H9 (cell line): ENCODE data around the gene SETD7. TPM values are rescaled to one million over a fixed set of nuclear protein-coding genes. Genes with fewer than 3 reads are reported as not detected.
A peak's percentile ranks its signal among the peaks of the same experiment; 100 is the strongest.

Experiments used
- DNase-seq: peaks from one replicate; pipeline ENCODE4 v3.0.0-alpha.2; 2017
- H2AFZ ChIP-seq: one replicate; pipeline ENCODE4 v1.6.1; 2013; ENCODE audit warnings: mild to moderate bottlenecking, low read length, control low read depth, moderate library complexity
- H2AK5ac ChIP-seq: 2 replicates; pipeline ENCODE4 v1.6.1; 2013; ENCODE audit warnings: low read length, control low read depth, mixed read lengths; ENCODE audit not compliant: insufficient read length
- H2BK120ac ChIP-seq: one replicate; pipeline ENCODE4 v1.6.1; 2013; ENCODE audit warnings: low read depth, mild to moderate bottlenecking, low read length, control low read depth, inconsistent platforms; ENCODE audit not compliant: poor library complexity, severe bottlenecking
- H2BK12ac ChIP-seq: 2 replicates; pipeline ENCODE4 v1.6.1; 2013; ENCODE audit warnings: low read length, control low read depth, mixed read lengths, low read depth; ENCODE audit not compliant: insufficient read length
- H2BK15ac ChIP-seq: 2 replicates; pipeline ENCODE4 v1.6.1; 2013; ENCODE audit warnings: low read depth, low read length, control low read depth
- H2BK20ac ChIP-seq: one replicate; pipeline ENCODE4 v1.6.1; 2013; ENCODE audit warnings: low read depth, mild to moderate bottlenecking, low read length, control low read depth, inconsistent platforms; ENCODE audit not compliant: poor library complexity, severe bottlenecking
- H2BK5ac ChIP-seq: 2 replicates; pipeline ENCODE4 v1.6.1; 2013; ENCODE audit warnings: low read length, control low read depth, mixed read lengths; ENCODE audit not compliant: insufficient read length
- H3K14ac ChIP-seq: 2 replicates; pipeline ENCODE4 v1.6.1; 2013; ENCODE audit warnings: low read length, control low read depth; ENCODE audit not compliant: insufficient read depth
- H3K18ac ChIP-seq: 2 replicates; pipeline ENCODE4 v1.6.1; 2013; ENCODE audit warnings: low read depth, mild to moderate bottlenecking, mixed read lengths, low read length, control low read depth; ENCODE audit not compliant: insufficient read length
- H3K23ac ChIP-seq: 2 replicates; pipeline ENCODE4 v1.6.1; 2013; ENCODE audit warnings: low read length, control low read depth, mixed read lengths, low read depth; ENCODE audit not compliant: insufficient read length
- H3K23me2 ChIP-seq: 2 replicates; pipeline ENCODE4 v1.6.1; 2013; ENCODE audit warnings: low read depth, mild to moderate bottlenecking, mixed read lengths, low read length, control low read depth; ENCODE audit not compliant: insufficient read length, poor library complexity, severe bottlenecking
- H3K27ac ChIP-seq: 2 replicates; pipeline ENCODE4 v1.5.1; 2013; ENCODE audit warnings: low read length, control low read depth, mixed read lengths, low read depth; ENCODE audit not compliant: insufficient read length
- H3K27me3 ChIP-seq: 2 replicates; pipeline ENCODE4 v1.6.1; 2013; ENCODE audit warnings: low read length, control low read depth, inconsistent platforms; ENCODE audit not compliant: insufficient read depth
- H3K4ac ChIP-seq: 2 replicates; pipeline ENCODE4 v1.6.1; 2013; ENCODE audit warnings: low read depth, mild to moderate bottlenecking, control low read depth, inconsistent platforms, low read length, moderate library complexity
- H3K4me1 ChIP-seq: 2 replicates; pipeline ENCODE4 v1.6.1; 2013; ENCODE audit warnings: low read length, control low read depth, inconsistent platforms; ENCODE audit not compliant: insufficient read depth
- H3K4me2 ChIP-seq: 2 replicates; pipeline ENCODE4 v1.6.1; 2013; ENCODE audit warnings: low read length, control low read depth, mixed read lengths; ENCODE audit not compliant: insufficient read length, insufficient read depth
- H3K56ac ChIP-seq: 2 replicates; pipeline ENCODE4 v1.6.1; 2013; ENCODE audit warnings: low read depth, mild to moderate bottlenecking, mixed read lengths, low read length, control low read depth; ENCODE audit not compliant: insufficient read length
- H3K79me1 ChIP-seq: 2 replicates; pipeline ENCODE4 v1.6.1; 2013; ENCODE audit warnings: low read depth, mild to moderate bottlenecking, moderate library complexity, low read length, control low read depth, inconsistent platforms; ENCODE audit not compliant: insufficient read depth, poor library complexity, severe bottlenecking
- H3K79me2 ChIP-seq: 2 replicates; pipeline ENCODE4 v1.6.1; 2013; ENCODE audit warnings: low read length, control low read depth, inconsistent platforms; ENCODE audit not compliant: insufficient read depth
- H3K9ac ChIP-seq: 2 replicates; pipeline ENCODE4 v1.6.1; 2013; ENCODE audit warnings: low read length, control low read depth, mixed read lengths; ENCODE audit not compliant: insufficient read length; ENCODE audit errors: extremely low read depth
- H3K9me3 ChIP-seq: one replicate; pipeline ENCODE4 v1.6.1; 2013; ENCODE audit warnings: low read depth, low read length, inconsistent platforms; ENCODE audit not compliant: control insufficient read depth
- H3T11ph ChIP-seq: one replicate; pipeline ENCODE4 v1.6.1; 2013; ENCODE audit warnings: mild to moderate bottlenecking, low read length, control low read depth, inconsistent platforms
- H4K20me1 ChIP-seq: one replicate; pipeline ENCODE4 v1.6.1; 2013; ENCODE audit not compliant: control insufficient read depth, insufficient read length, insufficient read depth
- H4K5ac ChIP-seq: 2 replicates; pipeline ENCODE4 v1.6.1; 2013; ENCODE audit warnings: low read depth, mild to moderate bottlenecking, mixed read lengths, low read length, control low read depth; ENCODE audit not compliant: insufficient read length
- H4K8ac ChIP-seq: replicated peaks from 2 replicates; pipeline ENCODE4 v1.6.1; 2013; ENCODE audit warnings: low read length, control low read depth, mixed read lengths, low read depth; ENCODE audit not compliant: insufficient read length
- H4K91ac ChIP-seq: 2 replicates; pipeline ENCODE4 v1.6.1; 2013; ENCODE audit warnings: low read depth, mild to moderate bottlenecking, moderate library complexity, mixed read lengths, low read length, control low read depth; ENCODE audit not compliant: insufficient read length
- H3K27ac Mint-ChIP-seq, 3 experiments: 2 replicates in 2 of 3; 3 replicates in 1 of 3; pipeline ENCODE4 v1.8.0; 2020 to 2021; ENCODE audit warnings: mixed read lengths in 3 of 3, mild to moderate bottlenecking in 1 of 3, moderate library complexity in 1 of 3
- H3K27me3 Mint-ChIP-seq: 2 replicates; pipeline ENCODE4 v1.8.0; 2021; ENCODE audit warnings: low read depth, mild to moderate bottlenecking, moderate library complexity, mixed read lengths
- H3K36me3 Mint-ChIP-seq, 3 experiments: 2 replicates in 2 of 3; 3 replicates in 1 of 3; pipeline ENCODE4 v1.8.0; 2020 to 2021; ENCODE audit warnings: low read depth in 3 of 3, mixed read lengths in 3 of 3; ENCODE audit not compliant: insufficient read depth in 1 of 3
- H3K4me1 Mint-ChIP-seq, 2 experiments: 2 replicates each; pipeline ENCODE4 v1.8.0; 2020; ENCODE audit warnings: mixed read lengths in 2 of 2
- H3K4me3 Mint-ChIP-seq, 2 experiments: 2 replicates in 1 of 2; 3 replicates in 1 of 2; pipeline ENCODE4 v1.8.0; 2020 to 2021; ENCODE audit warnings: mild to moderate bottlenecking in 2 of 2, mixed read lengths in 2 of 2, moderate library complexity in 1 of 2
- H3K9me3 Mint-ChIP-seq, 2 experiments: 2 replicates in 1 of 2; 3 replicates in 1 of 2; pipeline ENCODE4 v1.8.0; 2020; ENCODE audit warnings: mild to moderate bottlenecking in 2 of 2, mixed read lengths in 2 of 2, moderate library complexity in 1 of 2
- WGBS: extraction: QIAGEN DNeasy Blood & Tissue Kit; methylation state at CpG from one replicate; pipeline ENCODE4 v1.1.7; 2013; ENCODE audit warnings: missing lambda C conversion rate, low lambda C conversion rate, mixed read lengths; ENCODE audit not compliant: insufficient read length; ENCODE audit errors: extremely low coverage; 5-methylcytosine and 5-hydroxymethylcytosine counted together
- total RNA-seq: library from RNA; stranded (reverse); gene quantifications from 2 replicates; pipeline ENCODE4 v1.2.1, GENCODE V29; 2021
- TF ChIP-seq, protein P1 (sequence below): fragments of 200-600 bp; sonication (generic); conservative IDR thresholded peaks from 3 replicates; pipeline ENCODE4 v1.8.0; 2021; ENCODE audit warnings: antibody characterized with exemption, mild to moderate bottlenecking

The SETD7 gene
- total RNA-seq, 1 experiment from 2014 or later, result 1.5 TPM

DNA sequence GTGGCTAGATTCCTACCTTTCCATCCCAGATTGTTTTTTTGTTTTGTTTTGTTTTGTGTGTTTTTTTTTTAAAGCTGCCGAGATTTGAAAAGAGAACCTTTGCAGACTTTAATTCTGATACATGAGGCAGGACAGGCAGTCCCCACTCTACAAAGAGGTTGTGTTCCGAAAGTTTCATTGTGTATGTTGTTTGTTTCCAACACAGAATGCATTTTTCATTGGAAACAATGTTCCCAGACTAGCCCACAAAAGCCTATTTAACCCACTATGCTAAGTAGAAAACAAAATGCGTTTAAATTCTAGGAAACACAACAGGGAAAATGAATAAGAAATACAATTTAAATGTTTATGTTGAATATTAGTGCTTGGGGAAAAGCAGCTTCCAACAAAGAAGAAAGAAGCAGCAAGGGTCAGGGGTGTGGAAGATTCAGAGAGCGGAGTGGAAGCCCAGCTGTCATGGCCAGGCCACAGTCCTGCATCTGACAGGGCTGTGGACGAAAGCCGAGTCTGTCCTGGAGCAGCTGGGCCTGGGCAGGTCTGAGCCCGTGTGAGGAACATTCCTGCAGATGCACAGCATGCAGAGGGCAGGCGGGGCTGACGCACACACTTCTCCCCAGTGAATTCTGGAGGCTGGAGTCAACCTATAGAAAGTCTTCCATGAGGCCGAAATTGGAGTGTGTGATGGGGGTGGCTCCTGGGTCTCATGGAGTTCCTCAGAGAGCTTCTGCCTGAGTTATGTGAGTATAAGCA lies 12.4 kb upstream of the SETD7 start:
- Histone ChIP-seq H3K9me3 (no peaks in the 10 kb centered on the region), H2AK5ac (no peak overlapping the region), H3K14ac (no peak overlapping the region), H2BK5ac (no peak overlapping the region), H4K91ac (no peak overlapping the region), H3T11ph (no peak overlapping the region), H3K23me2 (no peaks in the 10 kb centered on the region), H3K27me3 (no peaks in the 10 kb centered on the region; the same call in 1 of the 2 replicates), H3K9ac (no peak overlapping the region), H2BK12ac (no peak overlapping the region), H3K23ac (no peak overlapping the region), H2AFZ (no peak overlapping the region), H3K27ac (no peak overlapping the region), H3K18ac (no peak overlapping the region), H4K8ac (no peak overlapping the region), H2BK120ac (no peak overlapping the region), H2BK15ac (peak overlapping the region; percentile 41; the same call in 1 of the 2 replicates), H2BK20ac (no peak overlapping the region), H3K79me2 (no peaks in the 10 kb centered on the region), H3K4ac (no peak overlapping the region), H3K79me1 (no peaks in the 10 kb centered on the region), H4K5ac (no peak overlapping the region), H3K4me1 (no peaks in the 10 kb centered on the region), H3K4me2 (no peak overlapping the region), H4K20me1 (no peaks in the 10 kb centered on the region), H3K56ac (no peak overlapping the region)
- peaks cover 0 to 6% of the 10 kb centered on the region in 2 experiments; a peak in 1 of 4 replicates for H3K4me1 Mint-ChIP-seq
- peaks cover 27% of the 10 kb centered on the region for H3K27me3 Mint-ChIP-seq
- H3K9me3 Mint-ChIP-seq, result no peaks in the 10 kb centered on the region
- no peak overlapping the region for H3K4me3 Mint-ChIP-seq
- TF ChIP-seq, protein P1, sequence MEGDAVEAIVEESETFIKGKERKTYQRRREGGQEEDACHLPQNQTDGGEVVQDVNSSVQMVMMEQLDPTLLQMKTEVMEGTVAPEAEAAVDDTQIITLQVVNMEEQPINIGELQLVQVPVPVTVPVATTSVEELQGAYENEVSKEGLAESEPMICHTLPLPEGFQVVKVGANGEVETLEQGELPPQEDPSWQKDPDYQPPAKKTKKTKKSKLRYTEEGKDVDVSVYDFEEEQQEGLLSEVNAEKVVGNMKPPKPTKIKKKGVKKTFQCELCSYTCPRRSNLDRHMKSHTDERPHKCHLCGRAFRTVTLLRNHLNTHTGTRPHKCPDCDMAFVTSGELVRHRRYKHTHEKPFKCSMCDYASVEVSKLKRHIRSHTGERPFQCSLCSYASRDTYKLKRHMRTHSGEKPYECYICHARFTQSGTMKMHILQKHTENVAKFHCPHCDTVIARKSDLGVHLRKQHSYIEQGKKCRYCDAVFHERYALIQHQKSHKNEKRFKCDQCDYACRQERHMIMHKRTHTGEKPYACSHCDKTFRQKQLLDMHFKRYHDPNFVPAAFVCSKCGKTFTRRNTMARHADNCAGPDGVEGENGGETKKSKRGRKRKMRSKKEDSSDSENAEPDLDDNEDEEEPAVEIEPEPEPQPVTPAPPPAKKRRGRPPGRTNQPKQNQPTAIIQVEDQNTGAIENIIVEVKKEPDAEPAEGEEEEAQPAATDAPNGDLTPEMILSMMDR, result no peak
- H3K27ac Mint-ChIP-seq, result no peak overlapping the region; a peak in 1 of 7 replicates
- H3K36me3 Mint-ChIP-seq, result no peaks in the 10 kb centered on the region
- peak; percentile 50 for DNase-seq
- WGBS, result no CpG with 5 or more reads among the region's 10 CpGs
